ENCODE data around the gene ZACN. TPM values are rescaled to one million over a fixed set of nuclear protein-coding genes. Genes with fewer than 3 reads are reported as not detected.

Gene ZACN
- total and polyA plus RNA-seq, 7 donors: 0.08 to 1.6 (median 1.2) TPM; not detected in 3

- H3K4me3 ChIP-seq: no peak overlapping the region
- no peaks in the 10 kb centered on the region for H3K27me3 ChIP-seq (ENCODE audit: insufficient read depth in 3 of 3, low read length in 2 of 3)
- TF ChIP-seq CTCF (IDR thresholded peaks at IDR 0.05): no peak
- ATAC-seq (no peak), DNase-seq (peak in 1 of 2 donors; percentile 47)
- no peaks in the 10 kb centered on the region for H3K9me3 ChIP-seq
- 86 to 89% (median 88%) methylated on average over 19 to 24 of the region's 24 CpGs for WGBS, 3 donors
- H3K4me1 ChIP-seq: no peaks in the 10 kb centered on the region
- no peak overlapping the region for H3K27ac ChIP-seq
- H3K36me3 ChIP-seq (ENCODE audit: insufficient read depth in 1 of 2, low read depth in 1 of 2): no peaks in the 10 kb centered on the region
- intact Hi-C loops (cut with DNase I): loop anchor here (2.0 to 5.0 kb wide), 2 partner anchors 58 to 175 kb away; no protein-coding TSS in a partner anchor
These were observed 43.6 kb downstream of the ZACN start for GRCh38 chr17:76122431-76123190.

GRCh38 chr17:76123191-76123499, 44.2 kb downstream of the ZACN start:
- 74 to 87% (median 85%) methylated on average over 5 of the region's 5 CpGs for WGBS, 3 donors
- H3K27me3 ChIP-seq (ENCODE audit: insufficient read depth in 3 of 3, low read length in 2 of 3): no peaks in the 10 kb centered on the region
- no peak for TF ChIP-seq CTCF (IDR thresholded peaks at IDR 0.05)
- no peak for DNase-seq
- ATAC-seq: no peak
- no peaks in the 10 kb centered on the region for H3K9me3 ChIP-seq
- H3K27ac ChIP-seq: no peak overlapping the region
- H3K4me1 ChIP-seq: no peaks in the 10 kb centered on the region
- no peaks in the 10 kb centered on the region for H3K36me3 ChIP-seq (ENCODE audit: insufficient read depth in 1 of 2, low read depth in 1 of 2)
- intact Hi-C loops (cut with DNase I): loop anchor here (2.0 to 5.0 kb wide), 2 partner anchors 58 to 174 kb away; no protein-coding TSS in a partner anchor
- no peak overlapping the region for H3K4me3 ChIP-seq

GRCh38 chr17:76123749-76124581, 45.0 kb downstream of the ZACN start:
- no peaks in the 10 kb centered on the region for H3K27me3 ChIP-seq (ENCODE audit: insufficient read depth in 3 of 3, low read length in 2 of 3)
- H3K4me3 ChIP-seq: no peak overlapping the region
- WGBS, 3 donors: 67 to 83% (median 79%) methylated on average over 9 of the region's 9 CpGs
- H3K9me3 ChIP-seq: no peaks in the 10 kb centered on the region
- no peaks in the 10 kb centered on the region for H3K36me3 ChIP-seq (ENCODE audit: insufficient read depth in 1 of 2, low read depth in 1 of 2)
- intact Hi-C loops (cut with DNase I): loop anchor here (2.0 to 5.0 kb wide), 2 partner anchors 57 to 173 kb away; no protein-coding TSS in a partner anchor
- H3K4me1 ChIP-seq: no peaks in the 10 kb centered on the region
- no peak for DNase-seq
- H3K27ac ChIP-seq: no peak overlapping the region
- TF ChIP-seq CTCF (IDR thresholded peaks at IDR 0.05): no peak
- ATAC-seq: no peak

DNA sequence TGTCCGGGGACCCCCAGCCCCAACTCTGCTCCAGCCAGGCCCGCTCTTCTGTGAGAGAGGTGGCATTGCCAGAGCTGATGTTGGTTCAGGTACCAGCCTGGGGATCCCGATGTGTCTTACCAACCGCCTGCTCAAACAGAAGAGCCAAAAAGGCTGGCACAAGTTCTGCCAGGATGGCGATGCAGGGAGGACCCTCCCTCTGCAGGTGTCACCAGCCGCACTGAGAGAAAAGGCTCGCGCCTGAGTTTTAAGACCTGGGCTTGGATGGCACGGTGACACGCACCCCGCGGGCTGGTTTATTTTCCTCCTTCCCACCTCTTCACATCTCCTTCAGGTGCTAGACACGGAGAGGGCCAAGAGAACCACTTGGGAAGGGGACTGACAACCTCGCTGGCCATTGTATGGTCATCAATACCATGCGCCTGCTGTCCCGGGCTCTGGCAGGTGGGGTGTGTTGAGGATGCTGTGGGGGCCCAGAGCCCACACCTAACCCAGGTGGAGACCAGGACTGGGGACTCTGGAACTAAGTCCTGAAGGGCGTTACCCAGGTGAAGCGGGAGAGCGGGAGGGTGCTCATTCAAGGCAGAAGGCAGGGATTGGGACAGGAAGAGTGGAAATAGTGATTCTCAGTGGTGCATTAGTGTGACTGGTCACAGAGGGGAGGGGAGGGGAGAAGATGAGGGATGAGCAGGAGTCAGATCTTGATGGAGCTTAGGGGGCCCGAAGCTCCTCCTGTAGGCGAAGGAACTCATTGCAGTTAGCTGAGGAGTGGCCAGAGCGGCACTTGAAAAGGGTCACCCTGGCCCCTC, 45.8 kb downstream of the ZACN start:
- WGBS, 3 donors: 80 to 89% (median 87%) methylated on average over 21 to 22 of the region's 22 CpGs
- no peak for TF ChIP-seq CTCF (IDR thresholded peaks at IDR 0.05)
- ATAC-seq: no peak
- intact Hi-C loops (cut with DNase I): loop anchor here in 1 of 2 donors (5.0 kb wide), 1 partner anchor 173 kb away; no protein-coding TSS in a partner anchor
- Histone ChIP-seq H3K36me3 (ENCODE audit: insufficient read depth in 1 of 2, low read depth in 1 of 2) (no peaks in the 10 kb centered on the region), H3K27me3 (ENCODE audit: insufficient read depth in 3 of 3, low read length in 2 of 3) (no peaks in the 10 kb centered on the region), H3K4me3 (no peak overlapping the region), H3K9me3 (no peaks in the 10 kb centered on the region), H3K4me1 (no peaks in the 10 kb centered on the region), H3K27ac (no peak overlapping the region)
- DNase-seq: no peak
